Parathyroid adenoma (tissue), 2 donors: ENCODE data around the gene HCRTR2.
"Not testable (repeated sequence)": the region's sequence is repeated elsewhere in the genome, so short reads cannot be mapped to it uniquely, and the experiment has no call there.

Experiments
- H2AFZ ChIP-seq: fragments of 300-600 bp; sonication (generic); one replicate; pipeline ENCODE4 v1.7.0; 2017; ENCODE audit warnings: antibody characterized with exemption, mild to moderate bottlenecking
- H3K27ac ChIP-seq: fragments of 300-600 bp; sonication (generic); one replicate; pipeline ENCODE4 v1.7.0; 2017
- H3K27me3 ChIP-seq: fragments of 300-600 bp; sonication (generic); one replicate; pipeline ENCODE4 v1.7.0; 2017; ENCODE audit warnings: low read length; ENCODE audit not compliant: control insufficient read depth, insufficient read depth
- H3K36me3 ChIP-seq: fragments of 300-600 bp; sonication (generic); one replicate; pipeline ENCODE4 v1.7.0; 2017; ENCODE audit warnings: low read length; ENCODE audit not compliant: control insufficient read depth, insufficient read depth
- H3K4me1 ChIP-seq: fragments of 300-600 bp; sonication (generic); one replicate; pipeline ENCODE4 v1.7.0; 2017; ENCODE audit warnings: control low read depth
- H3K4me2 ChIP-seq: fragments of 300-600 bp; sonication (generic); one replicate; pipeline ENCODE4 v1.7.0; 2017; ENCODE audit warnings: low read length
- H3K4me3 ChIP-seq: fragments of 300-600 bp; sonication (generic); one replicate; pipeline ENCODE4 v1.7.0; 2017; ENCODE audit warnings: low read depth, low read length
- H3K79me2 ChIP-seq: fragments of 300-600 bp; sonication (generic); one replicate; pipeline ENCODE4 v1.7.0; 2017; ENCODE audit warnings: control low read depth
- H3K9ac ChIP-seq: fragments of 300-600 bp; sonication (generic); one replicate; pipeline ENCODE4 v1.7.0; 2017; ENCODE audit warnings: mild to moderate bottlenecking
- H3K9me3 ChIP-seq: fragments of 300-600 bp; sonication (generic); one replicate; pipeline ENCODE4 v1.7.0; 2017; ENCODE audit warnings: low read length; ENCODE audit not compliant: control insufficient read depth
- TF ChIP-seq, protein P1 (sequence below): fragments of 300-600 bp; sonication (generic); IDR thresholded peaks from one replicate; pipeline ENCODE4 v1.7.0; 2017; ENCODE audit warnings: antibody characterized with exemption, mild to moderate bottlenecking
- donor health status: primary hyperparathyroidism.

HCRTR2 gene

GRCh38 chr6:55137929-55138693 is 36.2 kb upstream of the HCRTR2 start:
- Histone ChIP-seq H3K27ac (no peak overlapping the region), H2AFZ (no peak overlapping the region), H3K79me2 (no peaks in the 10 kb centered on the region), H3K4me1 (no peaks in the 10 kb centered on the region), H3K27me3 (no peaks in the 10 kb centered on the region), H3K36me3 (no peaks in the 10 kb centered on the region), H3K9me3 (no peaks in the 10 kb centered on the region), H3K4me2 (no peak overlapping the region), H3K9ac (no peak overlapping the region), H3K4me3 (no peak overlapping the region)
- TF ChIP-seq, protein P1, sequence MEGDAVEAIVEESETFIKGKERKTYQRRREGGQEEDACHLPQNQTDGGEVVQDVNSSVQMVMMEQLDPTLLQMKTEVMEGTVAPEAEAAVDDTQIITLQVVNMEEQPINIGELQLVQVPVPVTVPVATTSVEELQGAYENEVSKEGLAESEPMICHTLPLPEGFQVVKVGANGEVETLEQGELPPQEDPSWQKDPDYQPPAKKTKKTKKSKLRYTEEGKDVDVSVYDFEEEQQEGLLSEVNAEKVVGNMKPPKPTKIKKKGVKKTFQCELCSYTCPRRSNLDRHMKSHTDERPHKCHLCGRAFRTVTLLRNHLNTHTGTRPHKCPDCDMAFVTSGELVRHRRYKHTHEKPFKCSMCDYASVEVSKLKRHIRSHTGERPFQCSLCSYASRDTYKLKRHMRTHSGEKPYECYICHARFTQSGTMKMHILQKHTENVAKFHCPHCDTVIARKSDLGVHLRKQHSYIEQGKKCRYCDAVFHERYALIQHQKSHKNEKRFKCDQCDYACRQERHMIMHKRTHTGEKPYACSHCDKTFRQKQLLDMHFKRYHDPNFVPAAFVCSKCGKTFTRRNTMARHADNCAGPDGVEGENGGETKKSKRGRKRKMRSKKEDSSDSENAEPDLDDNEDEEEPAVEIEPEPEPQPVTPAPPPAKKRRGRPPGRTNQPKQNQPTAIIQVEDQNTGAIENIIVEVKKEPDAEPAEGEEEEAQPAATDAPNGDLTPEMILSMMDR = no peak

GRCh38 chr6:55141611-55142010 is 32.7 kb upstream of the HCRTR2 start:
- Histone ChIP-seq H3K9ac (no peak overlapping the region), H3K36me3 (no peaks in the 10 kb centered on the region), H3K9me3 (no peaks in the 10 kb centered on the region), H3K4me1 (no peaks in the 10 kb centered on the region), H3K27me3 (no peaks in the 10 kb centered on the region), H2AFZ (no peak overlapping the region), H3K4me3 (no peak overlapping the region), H3K4me2 (no peak overlapping the region), H3K27ac (no peak overlapping the region), H3K79me2 (no peaks in the 10 kb centered on the region)
- TF ChIP-seq, protein P1 = no peak

DNA sequence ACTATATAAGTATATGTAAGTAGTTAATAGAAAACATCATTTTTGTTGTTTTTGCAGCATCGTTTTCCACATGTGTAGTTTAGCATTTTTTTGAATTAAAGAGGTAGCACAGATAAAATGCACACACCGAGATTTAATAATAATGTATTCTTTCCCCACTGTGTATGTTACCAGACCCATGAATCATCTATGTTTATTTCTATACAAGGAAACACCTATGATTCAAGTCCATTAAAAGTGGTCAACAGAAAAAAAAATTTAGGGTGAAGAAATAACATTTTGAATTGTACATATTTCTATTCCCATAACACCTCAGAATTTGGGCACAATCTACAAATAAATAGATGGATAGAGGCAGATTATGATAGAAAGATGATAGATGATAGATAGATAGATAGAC is 31.7 kb upstream of the HCRTR2 start:
- no peak overlapping the region for H3K9ac ChIP-seq
- H3K9me3 ChIP-seq = no peaks in the 10 kb centered on the region
- H3K36me3 ChIP-seq = no peaks in the 10 kb centered on the region
- H3K4me3 ChIP-seq = no peak overlapping the region
- H3K27me3 ChIP-seq = no peaks in the 10 kb centered on the region
- H3K79me2 ChIP-seq = no peaks in the 10 kb centered on the region
- H3K4me2 ChIP-seq = no peak overlapping the region
- no peaks in the 10 kb centered on the region for H3K4me1 ChIP-seq
- TF ChIP-seq, protein P1 = no peak
- no peak overlapping the region for H3K27ac ChIP-seq
- H2AFZ ChIP-seq = no peak overlapping the region

DNA sequence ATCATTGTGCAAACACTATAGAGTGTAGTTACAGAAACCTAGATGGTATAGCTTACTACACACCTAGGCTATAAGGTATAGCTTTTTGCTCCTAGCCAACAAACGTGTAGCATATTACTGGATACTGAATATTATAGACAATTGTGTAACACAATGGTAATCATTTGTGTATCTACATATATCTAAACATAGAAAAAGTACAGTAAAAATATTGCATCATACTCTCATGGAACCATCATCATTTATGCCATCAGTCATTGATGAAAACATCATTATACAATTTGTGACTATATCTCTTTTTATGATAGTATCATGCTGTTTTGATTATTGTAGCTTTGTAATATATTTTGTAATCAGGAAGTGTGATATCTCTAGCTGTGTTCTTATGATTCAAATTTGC is 21.0 kb upstream of the HCRTR2 start:
- Histone ChIP-seq H2AFZ (no peak overlapping the region), H3K9ac (no peak overlapping the region), H3K27ac (no peak overlapping the region), H3K36me3 (no peaks in the 10 kb centered on the region), H3K4me3 (no peak overlapping the region), H3K27me3 (no peaks in the 10 kb centered on the region), H3K79me2 (no peaks in the 10 kb centered on the region), H3K4me1 (no peaks in the 10 kb centered on the region), H3K9me3 (no peaks in the 10 kb centered on the region), H3K4me2 (no peak overlapping the region)
- TF ChIP-seq, protein P1 = no peak

DNA sequence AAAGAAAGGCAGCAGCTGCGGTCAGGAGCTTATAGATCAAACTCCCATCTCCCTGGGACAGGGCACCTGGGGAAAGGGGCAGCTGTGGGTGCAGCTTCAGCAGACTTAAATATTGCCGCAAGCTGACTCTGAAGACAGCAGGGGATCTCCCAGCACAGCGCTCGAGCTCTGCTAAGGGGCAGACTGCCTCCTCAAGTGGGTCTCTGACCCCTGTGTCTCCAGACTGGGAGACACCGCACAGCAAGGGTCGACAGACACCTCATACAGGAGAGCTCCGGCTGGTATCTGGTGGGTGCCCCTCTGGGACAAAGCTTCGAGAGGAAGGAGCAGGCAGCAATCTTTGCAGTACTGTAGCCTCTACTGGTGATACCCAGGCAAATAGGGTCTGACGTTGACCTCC is 15.5 kb upstream of the HCRTR2 start:
- not testable (repeated sequence) for H3K4me2 ChIP-seq, H3K9ac ChIP-seq, H3K27me3 ChIP-seq, H3K79me2 ChIP-seq, H3K9me3 ChIP-seq, H2AFZ ChIP-seq, H3K27ac ChIP-seq, H3K36me3 ChIP-seq, H3K4me1 ChIP-seq, H3K4me3 ChIP-seq
